Measurements from ENCODE around the gene SLC25A31. TPM values are rescaled to one million over a fixed set of nuclear protein-coding genes. Genes with fewer than 3 reads are reported as not detected.

SLC25A31 gene
- polyA plus RNA-seq, 1 donor from 2014 or later: 0.28 TPM

- TF ChIP-seq EP300 (conservative IDR thresholded peaks at IDR 0.05; ENCODE audit: poor library complexity, severe bottlenecking) (no peak), REST (IDR thresholded peaks at IDR 0.05; ENCODE audit: borderline replicate concordance) (no peak), POLR2AphosphoS5 (IDR thresholded peaks at IDR 0.05) (no peak), MXI1 (conservative IDR thresholded peaks at IDR 0.05; ENCODE audit: poor library complexity, severe bottlenecking) (no peak), CTCF (IDR thresholded peaks at IDR 0.05; ENCODE audit: poor library complexity, severe bottlenecking) (no peak), SMC3 (conservative IDR thresholded peaks at IDR 0.05; ENCODE audit: poor library complexity) (no peak), EZH2 (IDR thresholded peaks at IDR 0.05; ENCODE audit: borderline replicate concordance, insufficient read depth, low read length, poor library complexity, severe bottlenecking) (no peak), RAD21 (conservative IDR thresholded peaks at IDR 0.05) (no peak), TAF1 (IDR thresholded peaks at IDR 0.05; ENCODE audit: low read depth) (no peak)
Observed at GRCh38 chr4:127756906-127757305, 26.7 kb downstream of the SLC25A31 start.

GRCh38 chr4:127759228-127759820 is 29.1 kb downstream of the SLC25A31 start:
- no peaks in the 10 kb centered on the region for H3K36me3 ChIP-seq (ENCODE audit: insufficient read depth, low read length)
- TF ChIP-seq TAF1 (IDR thresholded peaks at IDR 0.05; ENCODE audit: low read depth) (no peak), SMC3 (conservative IDR thresholded peaks at IDR 0.05; ENCODE audit: poor library complexity) (no peak), POLR2AphosphoS5 (IDR thresholded peaks at IDR 0.05) (no peak), MXI1 (conservative IDR thresholded peaks at IDR 0.05; ENCODE audit: poor library complexity, severe bottlenecking) (no peak), EP300 (conservative IDR thresholded peaks at IDR 0.05; ENCODE audit: poor library complexity, severe bottlenecking) (no peak), RAD21 (conservative IDR thresholded peaks at IDR 0.05) (no peak), EZH2 (IDR thresholded peaks at IDR 0.05; ENCODE audit: borderline replicate concordance, insufficient read depth, low read length, poor library complexity, severe bottlenecking) (no peak), REST (IDR thresholded peaks at IDR 0.05; ENCODE audit: borderline replicate concordance) (no peak), CTCF (IDR thresholded peaks at IDR 0.05; ENCODE audit: poor library complexity, severe bottlenecking) (no peak)

More at GRCh38 chr4:127756906-127757305, 26.7 kb downstream of the SLC25A31 start:
- Histone ChIP-seq H3K27me3 (ENCODE audit: insufficient read depth, low read depth, low read length) (no peaks in the 10 kb centered on the region), H3K4me3 (ENCODE audit: low read length) (no peak overlapping the region), H3K79me2 (replicated peaks; ENCODE audit: insufficient read depth, low read length) (no peaks in the 10 kb centered on the region), H3K4me2 (ENCODE audit: low read length) (no peak overlapping the region), H3K36me3 (ENCODE audit: insufficient read depth, low read length) (no peaks in the 10 kb centered on the region), H3K9ac (ENCODE audit: low read length) (no peak overlapping the region), H3K9me3 (ENCODE audit: low read length) (no peaks in the 10 kb centered on the region), H4K20me1 (ENCODE audit: insufficient read depth) (no peaks in the 10 kb centered on the region), H3K27ac (ENCODE audit: low read length) (no peak overlapping the region), H2AFZ (ENCODE audit: low read depth, low read length) (no peak overlapping the region), H3F3A (ENCODE audit: insufficient read depth, low read length, poor library complexity, severe bottlenecking) (no peaks in the 10 kb centered on the region), H3K9me2 (ENCODE audit: insufficient read depth, low read length) (no peaks in the 10 kb centered on the region)

More at GRCh38 chr4:127759228-127759820, 29.1 kb downstream of the SLC25A31 start:
- Histone ChIP-seq H3K9me3 (ENCODE audit: low read length) (no peaks in the 10 kb centered on the region), H2AFZ (ENCODE audit: low read depth, low read length) (no peak overlapping the region), H3K4me3 (ENCODE audit: low read length) (no peak overlapping the region), H3K27ac (ENCODE audit: low read length) (no peak overlapping the region), H3K27me3 (ENCODE audit: insufficient read depth, low read depth, low read length) (no peaks in the 10 kb centered on the region), H3F3A (ENCODE audit: insufficient read depth, low read length, poor library complexity, severe bottlenecking) (no peaks in the 10 kb centered on the region), H3K9me2 (ENCODE audit: insufficient read depth, low read length) (no peaks in the 10 kb centered on the region), H4K20me1 (ENCODE audit: insufficient read depth) (no peaks in the 10 kb centered on the region), H3K9ac (ENCODE audit: low read length) (no peak overlapping the region), H3K4me2 (ENCODE audit: low read length) (no peak overlapping the region), H3K79me2 (replicated peaks; ENCODE audit: insufficient read depth, low read length) (no peaks in the 10 kb centered on the region)
